LNCaP clone FGC (cell line): Measurements from ENCODE around the gene SAXO1.

ENCODE experiments used
- DNase-seq: peaks from one replicate; pipeline ENCODE4 v3.0.0-alpha.2; 2011; ENCODE audit warnings: low read depth
- H3K4me3 ChIP-seq: 2 replicates; pipeline ENCODE4 v1.5.1; 2011; ENCODE audit warnings: mild to moderate bottlenecking, low read depth, low read length, control low read depth
- TF ChIP-seq, protein P1 (sequence below): IDR thresholded peaks from 2 replicates; pipeline ENCODE4 v1.5.1; 2012; ENCODE audit warnings: mild to moderate bottlenecking; ENCODE audit not compliant: control insufficient read depth, insufficient read depth; ENCODE audit errors: extremely low read depth

The SAXO1 gene

DNA sequence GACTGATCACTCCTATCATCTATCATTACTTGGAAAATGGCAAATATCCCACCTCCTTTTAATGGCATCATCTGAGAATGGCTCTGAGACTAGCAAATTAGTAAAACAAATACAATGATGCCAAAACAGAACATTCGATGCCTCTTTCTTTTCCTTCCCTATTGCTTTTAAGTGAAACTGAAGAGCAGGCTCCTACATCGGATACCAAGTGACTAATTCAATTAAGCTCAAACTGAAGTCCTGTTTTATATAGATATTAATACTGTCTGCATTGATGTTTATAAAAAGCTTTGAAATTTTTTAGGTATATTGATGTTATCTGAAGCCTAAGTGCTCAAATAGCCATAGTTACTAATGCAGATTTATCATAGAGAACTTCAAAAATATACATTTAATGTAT lies 43.9 kb downstream of the SAXO1 start:
- no peak for DNase-seq
- no peak overlapping the region for H3K4me3 ChIP-seq
- TF ChIP-seq, protein P1, sequence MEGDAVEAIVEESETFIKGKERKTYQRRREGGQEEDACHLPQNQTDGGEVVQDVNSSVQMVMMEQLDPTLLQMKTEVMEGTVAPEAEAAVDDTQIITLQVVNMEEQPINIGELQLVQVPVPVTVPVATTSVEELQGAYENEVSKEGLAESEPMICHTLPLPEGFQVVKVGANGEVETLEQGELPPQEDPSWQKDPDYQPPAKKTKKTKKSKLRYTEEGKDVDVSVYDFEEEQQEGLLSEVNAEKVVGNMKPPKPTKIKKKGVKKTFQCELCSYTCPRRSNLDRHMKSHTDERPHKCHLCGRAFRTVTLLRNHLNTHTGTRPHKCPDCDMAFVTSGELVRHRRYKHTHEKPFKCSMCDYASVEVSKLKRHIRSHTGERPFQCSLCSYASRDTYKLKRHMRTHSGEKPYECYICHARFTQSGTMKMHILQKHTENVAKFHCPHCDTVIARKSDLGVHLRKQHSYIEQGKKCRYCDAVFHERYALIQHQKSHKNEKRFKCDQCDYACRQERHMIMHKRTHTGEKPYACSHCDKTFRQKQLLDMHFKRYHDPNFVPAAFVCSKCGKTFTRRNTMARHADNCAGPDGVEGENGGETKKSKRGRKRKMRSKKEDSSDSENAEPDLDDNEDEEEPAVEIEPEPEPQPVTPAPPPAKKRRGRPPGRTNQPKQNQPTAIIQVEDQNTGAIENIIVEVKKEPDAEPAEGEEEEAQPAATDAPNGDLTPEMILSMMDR = no peak

DNA sequence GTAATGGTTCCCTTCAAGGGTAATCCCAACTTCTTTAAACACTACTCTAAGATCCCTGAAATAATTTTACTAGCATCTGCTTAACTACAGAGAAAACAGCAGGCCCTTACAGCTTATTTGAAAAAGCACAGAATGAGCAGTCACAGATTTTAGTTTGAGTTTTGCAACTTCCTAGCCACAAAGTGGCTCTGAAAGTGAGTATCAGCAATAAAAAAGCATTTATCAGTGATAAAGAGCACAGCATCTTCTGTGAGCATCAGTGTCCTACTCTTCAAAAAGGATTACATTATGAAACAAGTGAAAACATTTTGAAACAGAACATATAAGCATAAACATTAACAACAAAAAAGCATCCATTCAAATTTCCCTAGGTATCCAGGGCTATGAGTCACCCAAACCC lies 45.0 kb downstream of the SAXO1 start:
- H3K4me3 ChIP-seq = no peak overlapping the region
- no peak for DNase-seq
- TF ChIP-seq, protein P1 = no peak

DNA sequence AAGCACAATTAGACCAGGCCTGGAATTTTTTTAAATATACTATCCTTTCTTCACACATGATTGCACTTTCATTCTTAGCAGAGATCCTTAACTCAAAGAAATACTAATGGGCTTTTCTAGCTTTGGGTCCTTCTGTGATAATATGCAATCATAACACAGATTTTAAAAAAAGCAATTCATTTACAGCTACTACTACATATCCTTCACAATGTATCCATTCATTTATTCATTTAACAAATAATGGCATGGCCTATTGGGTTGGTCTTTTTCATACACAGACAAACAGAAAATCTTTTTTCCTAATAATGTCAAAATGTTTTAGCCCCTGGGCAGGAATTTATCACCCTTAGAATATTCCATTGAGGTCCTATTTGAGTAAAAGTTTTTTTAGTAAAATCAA lies 47.0 kb downstream of the SAXO1 start:
- no peak for DNase-seq
- TF ChIP-seq, protein P1 = no peak
- H3K4me3 ChIP-seq = no peak overlapping the region

GRCh38 chr9:18985464-18985951 lies 47.5 kb downstream of the SAXO1 start:
- H3K4me3 ChIP-seq = no peak overlapping the region
- DNase-seq = no peak
- TF ChIP-seq, protein P1 = no peak

DNA sequence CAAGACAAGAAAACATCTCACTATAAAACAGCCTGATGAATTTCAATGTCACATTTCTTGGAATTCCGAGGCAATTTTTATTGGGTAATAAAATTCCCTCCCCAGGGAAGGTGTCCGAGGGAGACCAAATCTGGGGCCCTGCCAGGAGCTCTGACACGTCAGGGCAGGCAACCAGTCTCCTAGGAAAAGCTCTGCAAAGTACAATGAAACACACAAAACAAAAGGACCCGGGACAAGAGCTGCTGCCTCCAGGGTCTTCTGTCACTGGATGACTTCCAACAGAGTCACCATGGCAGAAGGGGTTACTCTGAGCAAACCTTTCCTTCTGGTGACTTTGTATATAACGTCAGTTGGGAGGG lies 50.8 kb downstream of the SAXO1 start:
- TF ChIP-seq, protein P1 = no peak
- no peak for DNase-seq

GRCh38 chr9:18981476-18982261 lies 51.3 kb downstream of the SAXO1 start:
- DNase-seq = no peak
- H3K4me3 ChIP-seq = no peak overlapping the region
- TF ChIP-seq, protein P1 = no peak

More for the DNA sequence above, 50.8 kb downstream of the SAXO1 start:
- H3K4me3 ChIP-seq = no peak overlapping the region

DNA sequence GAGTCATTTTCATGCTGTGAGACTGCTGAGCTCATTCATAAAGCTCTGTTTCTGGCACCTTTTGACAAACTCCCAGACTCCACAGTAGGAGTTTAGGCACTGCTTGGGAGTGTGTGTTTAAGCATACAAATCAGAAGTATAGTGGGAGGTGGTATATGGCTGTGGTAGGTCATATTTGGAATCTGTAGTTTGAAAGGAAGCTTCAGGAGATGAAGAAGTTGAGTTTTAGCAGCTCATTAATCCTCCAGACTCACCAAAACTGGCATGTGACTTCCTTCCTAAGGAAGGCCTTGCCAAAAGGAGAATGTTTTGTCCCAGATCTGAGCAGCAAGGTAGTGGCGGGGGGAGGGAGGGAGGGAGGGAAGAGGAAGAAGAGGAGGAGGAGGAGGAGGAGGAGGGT lies 52.8 kb downstream of the SAXO1 start:
- no peak overlapping the region for H3K4me3 ChIP-seq
- TF ChIP-seq, protein P1 = no peak
- no peak for DNase-seq
